Activated CD8-positive, alpha-beta memory T cell treated with anti-CD3 and anti-CD28 coated beads, Interleukin-2, amount 50 U/mL, for 24 hours (primary cell): Measurements from ENCODE around the gene CIITA.
"Not testable (repeated sequence)": the region's sequence is repeated elsewhere in the genome, so short reads cannot be mapped to it uniquely, and the experiment has no call there.

Experiments
- DNase-seq: peaks from one replicate; pipeline ENCODE4 v3.0.0-alpha.2; 2020; ENCODE audit errors: extremely low read depth

Gene CIITA

DNA sequence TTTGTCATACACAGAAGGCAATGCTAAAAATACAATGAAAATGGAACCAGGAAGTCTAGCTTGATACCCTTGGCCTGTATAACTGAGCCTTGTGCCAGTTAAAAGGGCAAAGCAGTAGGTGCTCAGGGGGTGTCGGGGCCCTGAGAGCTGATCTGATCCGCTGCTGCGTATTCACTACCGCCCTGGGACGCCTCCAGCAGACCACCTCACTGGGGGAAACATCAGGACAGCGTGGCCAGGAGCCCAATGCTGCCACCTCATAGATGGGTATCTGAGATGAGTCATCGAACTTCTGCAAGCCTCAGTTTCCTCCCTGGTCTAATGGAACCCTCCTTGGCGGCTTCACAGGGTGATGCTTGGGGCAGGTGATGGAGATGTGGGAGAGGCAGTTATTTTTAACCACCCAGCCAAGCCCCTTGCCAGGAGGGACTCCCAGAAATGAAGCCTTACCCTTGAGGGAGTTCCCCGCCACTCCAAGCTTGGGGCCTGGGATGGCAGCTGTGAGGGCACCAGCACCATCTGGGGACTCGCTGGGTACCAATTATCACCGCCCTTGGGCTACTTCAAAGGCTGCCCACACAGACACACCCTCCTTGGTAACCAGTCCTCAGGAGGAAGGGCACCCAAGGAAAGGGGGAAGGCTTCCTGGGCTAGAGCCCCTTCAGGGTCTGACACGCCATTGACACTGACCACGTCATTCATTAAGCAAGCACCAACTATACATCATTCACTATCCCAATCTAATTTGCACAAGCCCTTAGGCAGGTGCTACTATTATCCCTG is 57.5 kb downstream of the CIITA start:
- DNase-seq: no peak

DNA sequence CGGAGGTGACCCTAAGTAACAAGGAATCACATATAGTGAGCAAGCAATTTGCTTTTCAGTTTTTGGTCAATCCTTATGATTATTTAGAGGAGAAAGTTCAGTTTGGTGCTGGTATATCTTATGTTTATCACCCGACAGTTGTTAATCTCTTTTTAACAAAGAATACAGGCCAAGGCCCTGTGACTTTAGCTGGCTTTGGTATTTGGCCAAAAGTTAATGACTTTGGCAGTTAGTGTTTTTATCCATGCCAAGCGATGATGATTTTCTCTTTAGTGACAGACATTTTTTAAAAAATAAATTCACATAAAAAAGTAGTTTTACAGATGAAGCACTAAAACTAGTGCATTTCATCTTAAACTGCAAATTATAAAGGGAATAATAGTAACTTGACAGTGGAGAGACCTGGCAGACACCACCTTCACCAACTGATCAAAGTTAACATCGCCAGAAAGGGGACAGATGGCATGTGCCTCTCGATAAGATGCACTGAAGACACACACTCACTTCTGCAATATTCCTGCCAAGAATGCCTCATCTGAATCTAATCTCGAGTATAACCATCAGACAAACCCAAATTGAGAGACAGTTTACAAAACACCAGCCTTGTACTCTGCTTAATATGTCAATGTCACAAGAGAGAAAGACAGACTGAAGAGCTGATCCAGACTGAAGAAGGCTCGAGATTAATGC is 58.4 kb downstream of the CIITA start:
- no peak for DNase-seq

DNA sequence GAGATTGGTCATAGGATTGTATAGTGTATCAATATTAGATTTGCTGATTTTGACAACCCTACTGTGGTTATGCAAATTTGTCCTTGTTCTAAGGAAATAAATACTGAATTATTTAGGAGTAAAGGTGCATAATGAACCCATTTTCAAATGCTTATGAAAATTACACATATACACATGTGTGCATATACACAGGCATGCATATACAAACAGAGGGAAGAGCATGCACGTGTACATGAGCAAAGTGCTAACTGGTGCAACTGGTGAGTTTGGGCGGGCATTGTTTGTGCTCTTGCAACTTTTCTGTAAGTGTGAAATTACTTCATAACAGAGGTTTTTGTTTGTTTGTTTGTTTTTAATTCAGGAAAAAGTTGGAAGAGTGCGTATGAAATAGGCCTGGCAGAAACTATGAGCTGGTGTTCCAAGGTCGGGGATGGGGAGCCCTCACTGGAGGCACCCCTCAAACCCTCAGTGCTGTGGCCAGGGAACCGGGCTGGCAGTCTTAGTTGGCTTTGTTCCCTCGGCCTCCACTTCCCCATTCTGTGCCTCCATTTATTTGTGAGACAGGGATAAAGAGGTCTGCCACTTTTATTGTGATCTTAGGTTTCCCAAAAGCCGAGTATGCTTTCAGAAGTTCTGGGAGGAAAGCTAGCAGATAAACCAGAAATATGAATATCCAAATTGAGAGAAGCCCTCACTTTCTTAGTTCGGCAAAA is 59.4 kb downstream of the CIITA start:
- DNase-seq: no peak

DNA sequence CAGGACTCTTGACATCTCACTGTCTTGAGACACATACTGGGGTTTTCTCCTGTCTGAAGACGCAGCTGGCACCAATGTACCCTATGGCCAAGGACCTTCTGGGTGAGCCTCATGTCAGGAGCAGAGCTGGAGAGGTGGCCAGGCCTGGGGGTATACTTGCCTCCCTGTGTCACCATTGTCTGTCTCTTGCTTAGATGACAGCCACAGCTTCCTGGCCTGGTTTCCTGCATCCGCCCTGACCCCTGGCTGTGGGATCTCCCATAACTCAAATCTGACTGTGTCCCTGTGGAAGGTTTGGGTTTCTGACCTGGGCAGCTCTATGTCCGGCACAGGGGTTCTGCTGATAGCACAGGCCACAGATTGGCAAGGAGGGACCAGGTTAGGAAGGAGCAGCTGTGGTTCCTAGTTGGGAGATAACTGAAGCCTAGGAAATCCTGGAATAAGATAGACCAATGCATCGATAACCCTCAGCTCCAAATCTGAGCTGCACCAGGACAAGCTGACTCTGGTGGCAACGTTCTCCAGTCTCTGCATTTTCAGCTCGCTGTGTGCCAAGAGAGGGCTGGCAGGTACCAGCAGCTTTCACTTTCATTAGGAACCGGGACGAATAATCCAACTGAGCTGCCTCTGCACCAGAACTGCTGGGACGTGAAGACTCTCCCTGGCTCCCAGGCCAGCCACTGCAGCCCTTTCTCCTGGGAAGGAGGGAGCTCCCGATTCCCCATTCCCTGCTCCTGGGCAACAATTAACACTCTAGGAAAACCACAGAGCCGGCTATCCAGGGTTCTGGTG is 60.3 kb downstream of the CIITA start:
- DNase-seq: no peak

DNA sequence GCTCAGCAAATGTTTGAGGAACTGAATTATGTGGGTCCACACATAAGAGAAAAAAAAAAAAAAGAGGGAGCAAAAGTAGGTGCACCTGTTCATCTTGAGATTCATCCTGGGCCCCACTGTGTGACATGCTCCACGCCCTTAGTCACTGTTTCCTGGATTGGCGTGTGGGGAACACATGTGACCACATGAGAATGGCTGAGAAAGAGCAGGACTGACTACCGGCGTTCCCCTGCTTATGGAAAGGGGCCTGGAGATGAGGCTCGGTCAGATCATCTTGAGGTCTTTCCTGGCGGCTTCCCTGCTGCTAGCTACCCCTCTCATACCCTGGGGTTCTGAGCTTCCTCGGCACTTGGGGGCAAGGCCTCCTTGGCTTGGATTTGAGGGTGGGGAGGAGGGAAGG is 61.3 kb downstream of the CIITA start:
- no peak for DNase-seq

DNA sequence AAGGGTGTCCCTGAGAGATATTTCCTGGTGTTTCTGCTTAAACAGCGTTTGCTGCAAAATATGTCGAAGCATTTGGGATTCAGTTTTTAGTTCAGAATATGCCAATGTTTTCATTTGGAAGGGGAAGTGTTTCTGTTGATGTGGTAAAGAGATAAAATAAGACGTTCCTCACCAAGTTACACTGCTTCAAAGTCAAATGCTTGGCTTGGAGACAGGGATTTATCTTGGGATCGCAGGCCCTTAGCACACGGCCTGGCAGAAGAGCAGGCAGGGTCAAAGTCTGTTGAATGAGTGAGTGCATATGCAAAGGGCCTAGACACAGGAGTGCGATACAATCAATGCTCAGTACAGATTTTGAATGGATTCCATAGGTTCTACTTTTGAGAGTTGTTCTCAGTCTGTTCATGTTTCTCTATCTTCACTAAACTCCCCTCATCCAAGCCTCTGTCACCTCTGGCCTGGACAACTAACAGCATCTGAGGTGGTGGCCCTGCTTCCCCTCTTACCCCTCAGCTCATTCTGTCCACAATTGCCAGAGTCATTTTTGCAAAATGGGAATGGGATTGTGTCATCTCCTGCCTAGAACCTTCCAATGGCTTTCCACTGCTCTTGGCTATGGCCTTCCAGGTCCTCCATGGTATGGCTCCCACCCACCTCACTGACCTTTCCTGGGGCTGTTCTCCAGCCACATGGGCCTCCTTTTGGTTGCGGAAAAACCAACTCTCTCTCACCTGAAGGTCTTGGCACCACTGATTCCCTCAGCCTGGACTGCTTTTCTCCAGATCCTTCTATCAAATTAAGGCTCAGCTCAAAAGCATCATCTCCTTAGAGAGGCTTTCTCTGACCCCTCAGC is 62.0 kb downstream of the CIITA start:
- no peak for DNase-seq

DNA sequence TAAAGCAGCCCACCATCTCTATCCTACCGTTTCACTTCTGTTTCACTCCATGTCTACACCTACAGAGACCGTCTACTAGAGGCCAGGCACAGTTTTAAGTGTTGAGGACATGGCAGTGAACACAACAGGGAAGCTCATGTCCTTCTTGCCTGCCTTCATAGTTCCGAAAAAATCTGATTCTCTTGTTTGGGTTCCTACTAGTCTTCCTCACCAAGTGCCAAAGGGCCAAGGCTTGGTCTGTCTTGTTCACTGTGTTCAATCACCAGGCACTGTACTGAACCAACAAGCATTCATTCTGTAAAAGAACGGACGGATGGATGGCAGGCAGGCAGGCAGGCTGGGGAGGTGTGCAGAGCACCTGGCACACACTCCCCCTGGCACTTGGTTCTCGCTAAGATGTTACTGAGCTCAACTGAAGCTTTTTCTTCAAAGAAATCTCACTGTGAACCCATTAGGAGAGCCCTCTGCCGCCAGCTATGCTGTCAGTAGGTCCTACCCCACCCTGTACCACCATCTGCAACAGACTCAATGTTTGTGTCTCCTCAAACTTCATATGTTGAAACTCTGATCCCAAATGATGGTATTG is 62.7 kb downstream of the CIITA start:
- DNase-seq: no peak

DNA sequence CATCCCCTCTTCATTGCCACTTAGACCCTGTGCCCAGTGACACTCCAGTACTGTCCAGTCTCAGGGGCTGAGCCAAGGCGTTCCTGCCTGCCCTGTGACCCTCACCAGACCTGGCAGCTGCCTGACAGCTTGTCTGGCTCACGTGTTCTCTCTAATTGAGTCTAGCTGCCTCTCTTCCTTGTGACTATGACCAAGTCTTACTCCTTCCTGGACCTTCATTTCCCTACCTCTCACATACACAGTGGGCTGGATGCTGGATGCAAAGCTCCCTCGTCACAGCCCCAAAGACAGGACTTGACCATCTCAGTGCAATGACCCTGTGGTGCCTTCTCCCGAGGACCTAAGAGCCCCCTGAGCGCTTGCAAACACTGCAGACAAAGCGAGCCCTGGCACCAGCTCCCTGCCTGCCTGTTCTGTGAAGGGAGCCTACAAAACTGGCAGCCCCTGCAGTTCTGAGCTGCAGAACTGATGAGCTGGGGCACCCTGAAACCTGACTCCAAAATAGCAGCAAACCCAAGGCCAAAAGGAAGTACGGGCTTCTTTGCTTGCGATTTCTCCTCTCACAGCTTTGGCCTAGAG is 63.6 kb downstream of the CIITA start:
- no peak for DNase-seq

DNA sequence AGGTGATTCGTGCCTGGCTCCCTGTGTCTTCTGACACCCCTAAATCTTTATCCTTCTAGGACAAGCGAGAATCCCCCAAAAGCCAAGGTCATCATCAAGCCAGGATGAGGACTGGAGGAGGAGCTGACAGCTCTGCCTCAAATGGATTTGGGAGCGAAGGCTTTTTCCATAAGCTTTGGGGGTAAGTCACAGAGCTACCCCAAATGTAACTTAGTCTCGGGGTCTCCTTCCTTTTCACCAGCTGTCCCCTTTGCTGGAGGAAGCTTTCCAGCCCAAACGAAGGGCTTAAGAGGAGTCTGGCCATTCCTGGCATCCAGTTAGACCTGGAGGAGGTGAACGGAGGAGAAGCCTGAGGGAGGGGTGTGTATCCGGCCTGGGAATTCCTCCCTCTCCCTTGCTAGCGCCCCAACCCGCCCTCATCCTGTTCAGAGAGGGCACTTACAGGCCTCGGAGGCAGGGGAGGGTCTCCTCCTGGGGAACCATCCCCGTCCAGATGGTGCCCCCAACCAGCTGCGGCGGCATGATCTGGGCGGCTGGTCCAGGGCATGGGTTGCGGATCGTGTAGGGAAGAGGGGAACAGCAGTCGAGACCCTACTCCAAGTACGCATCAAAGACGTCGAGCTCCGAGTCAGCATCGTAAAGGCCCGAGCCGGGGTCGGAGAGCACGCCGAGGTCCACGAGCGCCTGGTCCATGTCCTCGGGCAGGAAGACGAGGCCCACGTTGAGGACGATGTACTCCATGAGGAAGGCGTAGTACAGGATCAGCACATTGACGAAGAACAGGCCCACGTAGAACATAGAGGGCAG is 64.3 kb downstream of the CIITA start:
- no peak for DNase-seq

DNA sequence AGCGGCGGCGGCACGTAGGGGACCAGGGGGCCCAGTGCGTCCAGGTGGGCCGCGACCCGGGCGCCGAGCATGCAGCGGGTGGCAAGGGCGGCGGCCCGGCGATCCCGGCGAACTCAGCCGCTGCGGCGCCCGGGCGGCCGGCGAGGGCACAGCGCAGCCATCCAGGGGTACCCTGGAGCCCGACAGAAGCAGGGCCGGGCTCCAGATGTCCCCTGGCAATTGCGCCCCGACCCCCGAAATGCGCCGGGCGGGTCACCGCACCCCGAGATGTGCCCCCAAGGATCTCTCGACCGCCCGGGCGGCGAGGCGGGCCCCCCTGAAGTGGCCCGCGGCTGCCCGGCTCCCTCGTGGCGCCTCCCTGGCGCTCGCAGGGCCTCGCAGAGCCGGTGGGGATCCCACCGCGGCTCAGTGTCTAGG is 64.9 kb downstream of the CIITA start:
- DNase-seq: not testable (repeated sequence)

DNA sequence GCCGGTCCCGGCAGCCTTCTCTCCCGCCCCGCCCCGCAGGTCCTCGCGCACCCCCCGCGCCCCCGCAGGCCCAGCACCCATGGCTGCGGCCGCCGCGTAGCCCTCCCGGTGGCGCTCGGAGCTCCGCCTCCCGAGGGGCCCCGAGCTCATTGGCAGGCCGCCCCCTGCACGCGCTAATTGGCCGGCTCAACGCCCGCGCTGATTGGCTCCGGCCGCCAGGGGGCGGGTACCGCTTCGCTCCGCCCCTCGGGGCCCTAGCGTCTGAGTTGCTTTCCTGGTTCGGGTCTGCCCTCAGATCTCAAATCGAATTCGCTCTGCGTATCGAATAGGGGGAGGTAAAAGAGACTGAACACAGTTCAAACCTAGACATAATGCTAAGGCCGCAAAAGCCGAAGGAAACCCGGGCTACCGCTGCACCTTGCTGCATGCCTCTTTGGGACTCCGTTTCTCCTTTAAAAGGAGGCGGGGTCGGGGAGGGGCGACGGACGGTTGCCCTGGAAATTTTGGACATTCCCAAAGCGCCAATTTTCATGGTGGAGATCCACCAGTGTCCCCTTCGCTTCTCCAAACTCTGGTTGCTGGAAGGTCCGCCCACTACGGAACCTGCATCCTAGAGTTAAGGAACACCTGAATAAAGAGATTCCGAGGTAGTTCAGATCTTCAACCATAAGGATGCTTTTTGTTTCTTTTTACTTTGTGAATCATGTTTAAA is 65.5 kb downstream of the CIITA start, which contains the start of gene DEXI:
Gene DEXI, minus strand, starts transcription at position 117 of the 712 bp plus-strand sequence. CDS start 463 bp downstream, outside the sequence.
- peak; percentile 84 for DNase-seq

DNA sequence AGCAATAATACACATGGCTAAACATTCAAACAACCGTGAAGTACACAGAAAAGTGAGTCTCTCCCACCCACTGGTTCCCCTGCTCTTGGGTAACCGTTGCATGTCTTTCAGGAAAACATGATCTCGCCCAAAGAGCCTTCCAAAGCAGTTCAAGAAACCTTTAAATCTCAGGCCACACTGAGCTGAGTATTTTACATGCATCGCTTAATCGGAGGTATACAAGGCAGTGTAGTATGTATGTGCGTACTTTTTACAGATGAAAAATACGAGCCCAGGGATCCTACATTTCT is 66.0 kb downstream of the CIITA start:
- DNase-seq: no peak

DNA sequence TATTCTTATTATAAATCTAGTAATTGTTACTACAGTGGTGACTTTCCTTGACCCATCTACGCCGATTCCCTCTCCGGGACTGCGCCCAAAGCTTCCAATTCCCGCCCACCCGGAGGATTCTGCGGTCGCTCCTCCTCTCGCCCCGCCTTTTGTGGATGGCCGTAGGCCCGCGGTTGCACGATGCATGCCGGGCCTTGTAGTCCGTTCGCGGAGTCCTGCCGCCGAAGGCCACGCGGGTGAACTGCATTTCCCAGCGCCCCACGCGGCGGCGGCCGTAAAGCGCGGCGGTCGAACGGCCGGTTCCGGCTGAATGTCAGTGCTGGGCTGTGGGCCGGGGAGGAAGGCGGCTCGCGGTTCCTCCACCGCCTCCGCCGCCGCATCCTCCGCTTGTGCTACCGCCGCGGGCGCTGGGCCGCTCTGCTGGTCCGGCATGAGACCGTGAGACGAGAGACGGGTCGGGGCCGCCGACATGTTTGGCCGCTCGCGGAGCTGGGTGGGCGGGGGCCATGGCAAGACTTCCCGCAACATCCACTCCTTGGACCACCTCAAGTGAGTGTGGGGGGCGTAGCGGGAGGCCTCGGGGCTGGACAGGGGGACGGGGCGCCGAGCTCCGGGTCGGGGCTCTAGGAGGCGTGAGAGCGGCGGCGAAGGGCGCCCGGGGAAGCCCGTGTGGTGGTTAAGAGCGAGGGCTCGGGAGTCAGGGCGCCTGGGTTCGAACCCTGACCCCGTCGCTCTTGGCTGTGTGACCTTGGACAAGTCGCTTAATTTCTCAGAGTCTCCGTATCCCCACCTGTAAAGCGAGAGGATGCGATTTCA is 67.5 kb downstream of the CIITA start, which contains the start of gene CLEC16A:
Gene CLEC16A, plus strand, starts transcription at position 316 of the 816 bp plus-strand sequence. Its CDS starts 154 bp downstream, at position 470.
- peak; percentile 84 for DNase-seq

DNA sequence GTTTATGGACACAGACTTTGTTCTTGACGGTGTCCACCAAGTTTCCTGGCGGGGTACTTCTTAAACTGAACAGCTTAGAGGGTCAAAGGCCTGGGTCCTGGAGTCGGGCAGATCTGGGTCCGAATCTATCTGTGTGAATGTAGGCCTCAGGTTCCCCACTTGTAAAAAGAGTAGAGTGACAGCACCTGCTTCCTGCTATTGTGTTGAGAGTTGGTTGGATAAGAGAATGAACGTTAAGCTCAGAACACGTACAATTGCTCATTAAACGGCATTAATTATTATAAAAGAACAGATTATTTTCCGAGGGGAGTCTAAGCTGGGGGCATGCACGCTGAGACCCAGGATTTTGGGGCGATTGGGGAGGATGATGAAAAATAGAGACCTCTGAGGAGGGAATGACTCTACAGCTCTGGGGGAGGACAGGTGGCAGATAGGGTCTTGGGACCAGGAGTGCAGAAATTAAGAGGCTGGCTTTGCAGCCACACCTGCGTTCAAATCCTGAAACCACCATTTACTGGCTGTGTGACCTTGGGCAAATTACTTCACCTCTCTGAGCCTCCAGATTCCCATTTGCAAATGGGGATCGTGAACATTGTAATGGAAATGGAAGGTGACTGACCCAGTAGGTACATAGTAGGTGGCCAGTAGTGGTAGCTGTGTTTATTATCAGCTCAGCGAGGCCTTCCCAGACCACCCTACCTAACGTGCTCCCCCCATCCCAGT is 68.2 kb downstream of the CIITA start:
- no peak for DNase-seq

DNA sequence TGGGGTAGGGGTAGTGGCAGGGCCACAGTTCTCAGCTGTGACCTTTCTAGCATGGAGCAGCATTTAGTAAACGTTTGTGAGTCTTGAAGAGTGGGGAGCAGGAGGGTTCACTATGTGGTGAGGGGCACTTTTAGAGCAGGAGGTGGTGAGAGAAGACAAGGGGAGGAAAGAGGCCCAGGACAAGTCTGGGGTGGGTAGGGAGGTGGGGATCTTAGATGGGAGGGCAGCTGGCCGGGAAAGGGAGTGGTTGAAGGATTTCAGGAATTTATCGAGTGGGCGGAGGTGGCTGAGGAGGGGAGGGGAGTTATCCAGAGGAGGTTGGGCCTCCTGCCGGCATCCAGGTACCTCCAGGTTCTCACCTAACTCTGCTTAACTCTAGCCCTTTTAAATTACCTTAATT is 69.3 kb downstream of the CIITA start:
- no peak for DNase-seq

DNA sequence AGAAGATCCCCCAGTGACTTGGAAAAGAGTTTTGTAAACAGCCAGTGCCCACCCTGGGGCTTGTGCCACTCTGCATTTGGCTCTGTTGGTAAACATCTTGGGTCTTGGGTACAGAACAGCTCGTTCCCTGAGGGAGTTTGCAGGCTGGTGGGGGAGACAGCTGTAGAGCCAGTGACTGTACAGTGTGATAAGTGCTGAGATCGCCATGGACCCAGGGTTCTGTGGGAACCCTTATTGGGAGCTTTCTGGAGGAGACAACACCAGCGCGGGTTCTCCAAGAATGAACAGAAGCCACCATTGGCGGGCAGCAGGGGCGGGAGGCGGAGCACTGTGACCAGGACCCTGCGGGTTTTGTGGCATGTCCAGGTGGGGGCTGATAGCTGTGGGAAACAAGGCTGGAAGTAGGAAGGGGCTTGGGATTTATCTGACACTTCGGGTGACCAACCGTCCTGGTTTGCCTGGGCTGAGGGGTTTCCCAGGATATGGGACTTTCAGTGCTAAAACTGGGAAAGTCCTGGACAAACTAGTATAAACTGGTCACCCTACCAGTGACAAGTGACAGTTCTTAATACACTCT is 70.3 kb downstream of the CIITA start:
- DNase-seq: no peak
